ENCODE measurements around the gene B3GNT4.
"Not testable (repeated sequence)": the region's sequence is repeated elsewhere in the genome, so short reads cannot be mapped to it uniquely, and the experiment has no call there.

B3GNT4 gene

GRCh38 chr12:122189626-122190475, 13.7 kb upstream of the B3GNT4 start:
- DNase-seq = no peak

- DNase-seq = peak; percentile 36
These were observed 12.5 kb upstream of the B3GNT4 start for GRCh38 chr12:122190842-122191668.

DNA sequence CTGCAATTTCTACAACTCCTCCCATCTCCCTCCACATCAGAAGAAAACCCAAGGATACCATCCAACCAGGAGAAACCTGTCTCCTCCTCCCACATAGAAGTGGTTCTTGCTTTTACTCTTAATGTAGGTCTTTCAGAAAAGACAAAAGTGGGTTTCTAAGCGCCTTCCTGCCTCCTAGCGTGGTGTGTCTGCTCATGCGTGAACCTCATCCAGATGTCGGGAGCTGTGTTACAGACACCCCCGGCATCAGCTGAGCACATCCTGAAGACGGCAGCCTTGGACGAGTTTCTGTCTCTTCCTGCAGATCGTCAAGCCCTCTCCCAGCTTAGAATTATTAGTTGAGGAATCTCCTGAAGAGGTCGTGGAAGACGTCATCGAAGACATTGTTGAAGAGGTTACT, 11.1 kb upstream of the B3GNT4 start:
- no peak for DNase-seq

DNA sequence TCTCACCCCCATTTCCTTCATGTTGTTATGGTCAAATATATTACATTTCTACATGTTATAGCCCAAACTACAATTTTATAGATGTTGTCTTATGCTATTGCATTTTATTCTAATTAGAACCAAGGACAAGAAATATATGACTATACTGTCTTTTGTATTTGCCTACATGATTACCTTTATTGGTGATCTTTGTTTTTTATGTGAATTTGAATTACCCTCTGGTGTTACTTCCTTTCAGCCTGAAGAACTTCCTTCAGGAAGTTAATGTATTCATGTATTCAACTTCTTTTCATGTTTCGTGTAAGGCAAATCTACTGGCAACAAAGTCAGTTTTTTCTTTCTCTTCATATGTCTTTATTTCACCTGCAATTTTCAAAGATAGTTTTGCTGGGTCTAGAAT, 8.7 kb upstream of the B3GNT4 start:
- no peak for DNase-seq

DNA sequence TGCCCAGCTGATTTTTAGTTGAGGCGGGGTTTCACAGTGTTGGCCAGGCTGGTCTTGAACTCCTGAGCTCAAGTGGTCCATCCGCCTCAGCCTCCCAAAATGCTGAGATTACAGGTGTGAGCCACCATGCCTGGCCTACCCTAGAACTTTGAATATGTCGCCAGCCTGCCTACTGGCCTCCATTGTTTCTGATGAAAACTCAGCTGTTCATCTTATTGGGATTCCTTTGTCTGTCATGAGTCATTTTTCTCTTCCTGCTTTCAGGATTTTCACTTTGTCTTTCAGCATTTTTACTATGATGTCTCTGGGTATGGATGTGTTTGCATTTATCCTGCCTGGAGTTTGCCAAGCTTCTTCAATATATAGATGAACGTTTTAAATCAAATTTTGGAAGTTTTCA, 8.1 kb upstream of the B3GNT4 start:
- DNase-seq = no peak

GRCh38 chr12:122197612-122197966, 5.9 kb upstream of the B3GNT4 start:
- no peak for DNase-seq

- DNase-seq = no peak
These were observed 3.8 kb upstream of the B3GNT4 start for GRCh38 chr12:122199484-122200355.

GRCh38 chr12:122200541-122201175, 2.9 kb upstream of the B3GNT4 start:
- DNase-seq = no peak

DNA sequence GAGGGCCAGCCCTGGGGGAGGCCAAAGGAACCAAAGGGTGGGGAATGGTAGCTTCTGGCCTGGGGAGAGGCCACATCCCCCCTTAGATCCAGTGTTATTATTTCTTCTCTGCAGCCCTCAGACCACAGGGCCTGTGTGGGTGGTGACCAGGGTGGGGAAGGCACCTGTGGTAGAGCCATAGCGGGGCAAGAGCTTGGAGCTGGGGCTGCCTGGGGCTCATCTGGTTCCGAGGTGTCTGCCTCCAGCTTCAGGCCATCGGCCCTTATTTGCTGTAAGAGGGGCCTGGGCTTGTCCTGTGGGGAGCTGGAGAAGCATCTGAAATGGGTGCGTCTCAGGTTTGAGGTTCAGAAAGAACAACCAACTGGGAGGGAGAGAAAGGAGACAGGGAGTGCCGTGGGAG, 2.1 kb upstream of the B3GNT4 start:
- no peak for DNase-seq

- no peak for DNase-seq
These were observed 1.5 kb upstream of the B3GNT4 start for GRCh38 chr12:122202017-122202416.

DNA sequence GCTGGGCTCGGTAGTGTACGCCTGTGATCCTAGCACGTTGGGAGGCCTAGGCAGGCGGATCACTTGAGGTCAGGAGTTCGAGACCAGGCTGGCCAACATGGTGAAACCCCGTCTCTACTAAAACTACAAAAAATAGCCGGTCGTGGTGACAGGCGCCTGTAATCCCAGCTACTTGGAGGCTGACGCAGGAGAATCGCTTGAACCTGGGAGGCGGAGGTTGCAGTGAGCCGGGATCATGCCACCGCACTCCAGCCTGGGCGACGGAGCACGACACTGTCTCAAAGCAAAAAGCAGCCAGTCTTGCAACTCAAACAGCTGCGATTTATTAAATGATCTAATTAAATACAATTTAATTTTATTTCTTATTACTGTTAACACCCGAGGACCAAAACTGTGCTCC, 698 bp upstream of the B3GNT4 start:
- not testable (repeated sequence) for DNase-seq

DNA sequence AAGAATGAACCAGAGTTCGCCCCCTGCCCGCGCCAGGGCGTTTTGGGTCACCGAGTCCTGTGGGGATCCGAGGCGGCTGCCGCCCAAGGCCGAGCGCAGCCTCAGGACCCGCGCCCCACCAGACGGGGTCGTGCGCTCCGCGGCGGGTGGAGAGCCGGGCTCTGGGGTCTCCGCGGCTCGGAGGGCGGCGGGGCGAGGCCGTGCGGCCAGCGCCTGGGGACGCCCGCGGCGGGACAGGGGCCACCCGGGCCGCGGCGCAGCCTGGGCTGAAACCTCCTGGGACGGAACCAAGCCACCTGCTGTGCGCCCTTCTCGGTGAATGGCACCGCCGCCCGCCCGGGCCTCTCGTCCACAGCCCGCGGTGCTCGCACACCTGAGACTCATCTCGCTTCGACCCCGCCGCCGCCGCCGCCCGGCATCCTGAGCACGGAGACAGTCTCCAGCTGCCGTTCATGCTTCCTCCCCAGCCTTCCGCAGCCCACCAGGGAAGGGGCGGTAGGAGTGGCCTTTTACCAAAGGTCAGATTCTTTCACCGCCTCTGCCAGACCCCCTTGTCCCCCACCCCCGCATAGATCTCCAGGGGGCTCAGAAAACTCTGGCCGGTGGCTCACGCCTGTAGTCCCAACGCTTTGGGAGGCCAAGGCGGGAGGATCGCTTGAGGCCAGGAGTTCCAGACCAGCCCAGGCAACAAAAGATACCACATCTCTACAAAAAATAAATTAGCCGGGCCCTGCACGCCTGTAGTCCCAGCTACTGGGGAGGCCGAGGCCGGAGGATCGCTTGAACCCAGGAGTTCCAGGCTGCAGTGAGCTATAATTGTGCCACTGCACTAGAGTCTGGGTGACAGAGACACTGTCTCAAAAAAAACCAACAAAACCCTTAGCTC, 901 bp downstream of the B3GNT4 start:
- DNase-seq = no peak

DNA sequence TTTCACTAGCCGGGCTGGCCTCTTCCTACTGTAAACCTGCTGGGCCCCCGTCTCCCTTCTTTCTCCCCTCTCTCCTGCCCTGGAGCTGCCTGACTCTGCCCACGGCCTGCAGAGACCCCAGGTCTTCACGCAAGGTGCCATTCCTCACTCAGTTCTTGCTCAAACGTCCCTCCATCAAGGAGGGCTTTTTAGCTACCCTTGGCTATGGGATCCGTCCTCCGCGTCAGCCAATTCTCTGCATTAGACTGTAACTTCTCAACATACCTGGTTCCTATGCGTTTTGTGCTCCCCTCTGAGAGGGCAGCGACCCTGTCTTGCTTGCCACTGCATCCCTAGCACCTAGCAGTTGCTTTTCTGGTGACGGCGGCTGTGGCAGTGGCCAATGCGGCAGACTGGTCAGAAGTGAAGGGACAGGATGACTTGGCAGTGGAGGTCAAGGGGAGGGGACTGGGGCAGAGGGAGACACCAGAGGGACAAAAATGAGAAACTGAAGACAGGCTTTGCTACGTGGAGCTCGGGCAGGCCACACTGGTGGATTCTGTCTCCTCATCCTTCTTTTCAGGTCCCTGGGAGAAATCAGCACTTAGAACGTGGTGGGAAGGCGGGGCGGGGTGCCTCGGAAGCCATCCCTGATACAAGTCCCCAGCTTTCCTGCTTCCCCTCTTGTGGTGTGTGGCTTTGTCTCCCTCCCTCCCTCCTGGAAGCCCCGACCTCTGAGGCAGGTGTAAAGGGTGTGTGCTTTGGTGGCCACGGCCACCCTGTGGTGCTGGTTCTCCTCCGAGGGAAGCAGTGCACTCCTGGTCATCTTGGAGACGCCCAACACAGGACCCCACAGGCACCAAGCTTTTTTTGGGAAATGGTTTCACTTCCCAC, 1.8 kb downstream of the B3GNT4 start:
- DNase-seq = no peak

DNA sequence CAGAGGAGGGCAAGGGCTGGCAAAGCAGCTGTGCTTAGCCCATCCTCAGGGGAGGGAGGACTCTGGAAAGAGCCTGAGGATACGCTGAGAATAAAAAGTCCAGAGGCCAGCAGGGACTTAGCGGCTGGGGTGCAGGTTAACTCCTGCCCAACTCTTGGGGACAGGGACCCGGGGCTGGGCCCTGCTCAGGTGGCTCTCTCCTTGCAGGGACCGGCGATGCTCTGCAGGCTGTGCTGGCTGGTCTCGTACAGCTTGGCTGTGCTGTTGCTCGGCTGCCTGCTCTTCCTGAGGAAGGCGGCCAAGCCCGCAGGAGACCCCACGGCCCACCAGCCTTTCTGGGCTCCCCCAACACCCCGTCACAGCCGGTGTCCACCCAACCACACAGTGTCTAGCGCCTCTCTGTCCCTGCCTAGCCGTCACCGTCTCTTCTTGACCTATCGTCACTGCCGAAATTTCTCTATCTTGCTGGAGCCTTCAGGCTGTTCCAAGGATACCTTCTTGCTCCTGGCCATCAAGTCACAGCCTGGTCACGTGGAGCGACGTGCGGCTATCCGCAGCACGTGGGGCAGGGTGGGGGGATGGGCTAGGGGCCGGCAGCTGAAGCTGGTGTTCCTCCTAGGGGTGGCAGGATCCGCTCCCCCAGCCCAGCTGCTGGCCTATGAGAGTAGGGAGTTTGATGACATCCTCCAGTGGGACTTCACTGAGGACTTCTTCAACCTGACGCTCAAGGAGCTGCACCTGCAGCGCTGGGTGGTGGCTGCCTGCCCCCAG, 2.8 kb downstream of the B3GNT4 start:
- no peak for DNase-seq

- no peak for DNase-seq
These were observed 3.5 kb downstream of the B3GNT4 start for GRCh38 chr12:122206976-122207375.

GRCh38 chr12:122207391-122207790, 3.9 kb downstream of the B3GNT4 start:
- no peak for DNase-seq

DNA sequence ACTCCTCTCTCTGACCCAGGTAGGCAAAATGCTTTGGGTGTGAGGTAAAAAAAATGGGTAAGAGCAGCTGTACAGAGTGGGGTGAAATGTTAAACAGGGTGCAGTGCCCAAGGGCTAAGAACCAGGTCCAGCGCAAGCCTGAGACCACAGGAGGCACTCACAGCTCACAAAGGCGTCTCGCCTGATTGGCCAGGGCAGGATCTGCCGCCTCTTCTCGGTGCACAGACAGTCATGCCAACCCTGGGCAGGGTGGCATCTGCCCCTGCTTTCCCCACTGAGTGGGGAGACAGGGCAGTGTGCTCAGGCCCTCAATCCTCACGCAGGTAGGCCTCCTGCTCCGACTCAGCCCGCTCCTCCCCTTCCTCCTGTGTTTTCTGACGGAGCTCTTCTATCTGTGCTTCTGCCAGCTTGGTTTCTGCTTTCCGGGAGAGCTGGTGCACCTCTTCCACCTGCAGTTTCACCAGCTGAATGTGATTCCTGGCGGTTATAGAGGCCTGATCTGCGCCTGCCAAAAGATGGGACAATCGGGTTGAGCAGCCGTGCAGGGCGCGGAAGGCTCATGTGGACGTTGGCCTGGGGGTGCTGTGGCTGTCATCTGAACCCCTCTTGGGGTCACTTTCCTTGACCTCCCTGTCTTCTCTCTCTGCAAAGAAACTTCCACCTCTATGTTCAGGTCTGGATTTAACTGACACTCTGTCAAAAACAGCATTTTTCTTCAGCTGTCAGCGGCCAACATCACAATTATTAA, 4.7 kb downstream of the B3GNT4 start:
- DNase-seq = no peak

DNA sequence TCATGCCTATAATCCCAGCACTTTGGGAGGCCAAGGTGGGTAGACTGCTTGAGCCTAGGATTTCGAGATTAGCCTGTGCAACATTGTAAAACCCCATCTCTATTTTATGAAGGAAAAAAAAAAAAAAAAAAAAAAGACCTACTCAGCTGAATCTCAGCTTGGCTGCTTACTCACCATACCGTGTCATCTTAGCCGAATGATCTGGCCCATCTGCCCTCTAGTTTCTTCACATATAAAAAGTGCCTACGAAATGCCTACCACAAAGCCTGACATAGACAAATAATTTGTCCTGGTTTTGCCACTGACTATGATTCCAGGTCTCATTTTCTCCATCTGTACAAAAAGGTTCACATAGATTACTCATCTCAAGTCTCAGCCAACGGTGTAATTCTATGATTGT, 12.3 kb downstream of the B3GNT4 start:
- DNase-seq = no peak

- DNase-seq = no peak
These were observed 12.9 kb downstream of the B3GNT4 start for GRCh38 chr12:122216445-122216844.

Measured in effector CD8-positive, alpha-beta T cell (primary cell).